Memory B cell (primary cell): ENCODE data around the gene COLQ.
"Not testable (repeated sequence)": the region's sequence is repeated elsewhere in the genome, so short reads cannot be mapped to it uniquely, and the experiment has no call there.

ENCODE experiments used
- ATAC-seq: fragments of 150-1000 bp; cut with Tn5 transposase; 2 replicates; pipeline ENCODE4 v1.10.0; 2021; ENCODE audit warnings: low read depth, mild to moderate bottlenecking, moderate library complexity
- DNase-seq, 2 donors: peaks; one replicate each; pipeline ENCODE4 v3.0.0; 2022; ENCODE audit warnings: low spot score in 2 of 2
- H3K27ac Mint-ChIP-seq: one replicate; pipeline ENCODE4 v1.8.0; 2022; ENCODE audit warnings: mild to moderate bottlenecking, moderate library complexity, mixed read lengths
- H3K27me3 Mint-ChIP-seq: one replicate; pipeline ENCODE4 v1.8.0; 2022; ENCODE audit warnings: mixed read lengths
- H3K36me3 Mint-ChIP-seq: one replicate; pipeline ENCODE4 v1.8.0; 2022; ENCODE audit warnings: mild to moderate bottlenecking, mixed read lengths
- H3K4me1 Mint-ChIP-seq: one replicate; pipeline ENCODE4 v1.8.0; 2022; ENCODE audit warnings: mixed read lengths
- H3K4me3 Mint-ChIP-seq: one replicate; pipeline ENCODE4 v1.8.0; 2022; ENCODE audit warnings: mild to moderate bottlenecking, moderate library complexity, mixed read lengths
- H3K9me3 Mint-ChIP-seq: one replicate; pipeline ENCODE4 v1.8.0; 2022; ENCODE audit warnings: mixed read lengths

COLQ gene

GRCh38 chr3:15492847-15493360, 28.6 kb downstream of the COLQ start:
- Mint-ChIP-seq H3K4me3 (no peak overlapping the region), H3K27ac (no peak overlapping the region), H3K27me3 (peaks cover 2% of the 10 kb centered on the region), H3K4me1 (no peaks in the 10 kb centered on the region), H3K36me3 (no peaks in the 10 kb centered on the region), H3K9me3 (no peaks in the 10 kb centered on the region)
- DNase-seq (no peak), ATAC-seq (no peak)

DNA sequence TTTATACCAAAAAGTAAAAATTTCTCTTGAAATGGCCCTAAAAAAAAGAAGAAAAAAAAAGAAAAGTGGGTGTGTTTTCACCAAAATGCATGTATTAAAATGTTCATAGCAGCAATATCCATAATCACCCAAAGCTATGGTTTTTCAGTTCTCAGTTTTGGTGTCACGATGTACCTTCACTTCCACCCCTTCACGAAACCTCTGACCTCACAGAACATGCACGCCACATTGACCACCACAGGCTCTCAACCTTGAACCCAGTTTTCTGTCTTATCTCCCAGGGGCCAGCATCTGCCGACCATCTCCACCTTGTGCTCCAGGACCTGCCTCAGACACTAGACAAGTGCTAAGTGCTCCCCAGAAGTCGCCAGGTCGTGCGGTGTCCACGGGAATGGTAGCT, 30.4 kb downstream of the COLQ start:
- Mint-ChIP-seq H3K4me1 (no peaks in the 10 kb centered on the region), H3K9me3 (no peaks in the 10 kb centered on the region), H3K27ac (no peak overlapping the region), H3K4me3 (no peak overlapping the region), H3K36me3 (peaks cover 7% of the 10 kb centered on the region), H3K27me3 (peaks cover 6% of the 10 kb centered on the region)
- ATAC-seq (no peak), DNase-seq (no peak)

GRCh38 chr3:15490158-15490557, 31.3 kb downstream of the COLQ start:
- no peak overlapping the region for H3K27ac Mint-ChIP-seq
- DNase-seq (no peak), ATAC-seq (no peak)
- H3K27me3 Mint-ChIP-seq: peaks cover 6% of the 10 kb centered on the region
- no peak overlapping the region for H3K4me3 Mint-ChIP-seq
- no peaks in the 10 kb centered on the region for H3K9me3 Mint-ChIP-seq
- no peaks in the 10 kb centered on the region for H3K4me1 Mint-ChIP-seq
- H3K36me3 Mint-ChIP-seq: peaks cover 7% of the 10 kb centered on the region

DNA sequence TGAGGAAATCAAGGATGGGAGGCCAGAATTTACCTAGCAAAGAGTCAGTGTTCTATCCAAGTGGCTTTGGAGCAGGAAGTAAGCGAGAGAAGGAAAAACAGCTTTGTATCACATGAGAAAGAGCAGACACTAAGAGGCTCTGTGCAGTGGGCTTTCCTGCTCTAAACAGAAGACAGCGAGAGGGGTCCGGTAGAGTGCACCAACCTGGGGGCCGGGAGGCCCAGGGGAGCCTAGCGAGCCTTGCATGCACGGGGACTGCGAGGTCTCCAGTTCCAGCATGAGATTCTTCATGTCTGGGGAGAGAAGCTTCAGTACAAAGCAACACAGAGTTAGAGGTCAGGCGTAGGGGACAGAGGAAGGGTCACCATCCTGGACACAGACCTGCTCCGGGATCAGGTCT, 33.5 kb downstream of the COLQ start:
- H3K4me3 Mint-ChIP-seq: no peak overlapping the region

DNA sequence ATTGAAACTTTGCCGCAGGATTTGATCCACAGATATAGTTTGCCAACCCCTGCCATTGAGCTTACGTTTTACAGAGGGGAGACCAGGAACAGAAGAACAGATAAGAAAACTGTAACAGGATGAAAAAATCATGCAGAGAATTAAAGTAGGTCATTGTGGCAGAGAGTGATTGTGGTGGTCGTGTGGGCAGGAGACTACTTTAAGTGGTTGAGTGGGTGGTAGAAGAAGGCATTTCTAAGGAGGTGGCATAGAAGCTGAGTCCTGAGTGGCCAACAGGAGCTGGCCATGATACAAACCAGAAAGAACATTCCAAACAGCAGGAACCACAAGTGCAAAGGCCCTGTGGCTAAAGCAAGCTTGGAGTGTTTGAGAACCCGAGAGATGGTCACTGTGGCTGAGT, 34.5 kb downstream of the COLQ start:
- H3K4me3 Mint-ChIP-seq: no peak overlapping the region
- no peaks in the 10 kb centered on the region for H3K4me1 Mint-ChIP-seq

More for the DNA sequence above, 33.5 kb downstream of the COLQ start:
- Mint-ChIP-seq H3K4me1 (no peaks in the 10 kb centered on the region), H3K27me3 (peaks cover 5% of the 10 kb centered on the region), H3K27ac (no peak overlapping the region), H3K36me3 (peaks cover 8% of the 10 kb centered on the region), H3K9me3 (no peaks in the 10 kb centered on the region)
- DNase-seq: no peak
- ATAC-seq: no peak

GRCh38 chr3:15486020-15486419, 35.5 kb downstream of the COLQ start:
- H3K27me3 Mint-ChIP-seq: peaks cover 5% of the 10 kb centered on the region
- no peaks in the 10 kb centered on the region for H3K4me1 Mint-ChIP-seq
- H3K9me3 Mint-ChIP-seq: no peaks in the 10 kb centered on the region
- H3K4me3 Mint-ChIP-seq: no peak overlapping the region
- no peak for DNase-seq
- no peak overlapping the region for H3K27ac Mint-ChIP-seq
- peaks cover 8% of the 10 kb centered on the region for H3K36me3 Mint-ChIP-seq
- ATAC-seq: no peak

More for the DNA sequence above, 34.5 kb downstream of the COLQ start:
- Mint-ChIP-seq H3K36me3 (peaks cover 8% of the 10 kb centered on the region), H3K9me3 (no peaks in the 10 kb centered on the region), H3K27me3 (peaks cover 5% of the 10 kb centered on the region), H3K27ac (no peak overlapping the region)
- DNase-seq (no peak), ATAC-seq (no peak)

GRCh38 chr3:15484551-15484950, 37.0 kb downstream of the COLQ start:
- not testable (repeated sequence) for H3K4me1 Mint-ChIP-seq, ATAC-seq, DNase-seq, H3K27ac Mint-ChIP-seq, H3K36me3 Mint-ChIP-seq, H3K4me3 Mint-ChIP-seq, H3K9me3 Mint-ChIP-seq, H3K27me3 Mint-ChIP-seq

- H3K27ac Mint-ChIP-seq: no peak overlapping the region
- H3K36me3 Mint-ChIP-seq: peaks cover 2% of the 10 kb centered on the region
- no peaks in the 10 kb centered on the region for H3K4me1 Mint-ChIP-seq
- H3K9me3 Mint-ChIP-seq: no peaks in the 10 kb centered on the region
- DNase-seq (no peak), ATAC-seq (no peak)
- H3K4me3 Mint-ChIP-seq: no peak overlapping the region
- peaks cover 2% of the 10 kb centered on the region for H3K27me3 Mint-ChIP-seq
Measured at GRCh38 chr3:15479400-15480224, 41.9 kb downstream of the COLQ start.

DNA sequence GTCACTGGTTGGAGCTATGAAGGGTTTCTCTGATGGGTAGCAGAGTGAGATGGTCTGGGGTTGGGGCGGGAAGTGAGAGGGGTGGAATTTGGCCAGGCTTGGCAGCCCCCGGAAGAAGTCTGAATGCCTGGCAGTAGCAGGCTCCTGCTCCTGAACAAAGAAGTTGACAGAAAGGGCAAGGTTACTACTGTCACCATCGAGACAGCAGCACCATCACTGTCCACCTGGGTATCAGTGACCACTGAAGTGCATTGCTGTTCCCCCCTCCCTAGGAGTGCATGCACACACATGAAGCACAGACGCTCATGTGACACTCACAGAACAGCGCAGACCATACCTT, 42.9 kb downstream of the COLQ start:
- no peaks in the 10 kb centered on the region for H3K27me3 Mint-ChIP-seq
- H3K27ac Mint-ChIP-seq: no peak overlapping the region
- no peaks in the 10 kb centered on the region for H3K9me3 Mint-ChIP-seq
- ATAC-seq: no peak
- H3K36me3 Mint-ChIP-seq: no peaks in the 10 kb centered on the region
- H3K4me1 Mint-ChIP-seq: no peaks in the 10 kb centered on the region
- no peak for DNase-seq
- no peak overlapping the region for H3K4me3 Mint-ChIP-seq

- no peak overlapping the region for H3K4me3 Mint-ChIP-seq
- no peaks in the 10 kb centered on the region for H3K9me3 Mint-ChIP-seq
- H3K27me3 Mint-ChIP-seq: no peaks in the 10 kb centered on the region
- H3K4me1 Mint-ChIP-seq: no peaks in the 10 kb centered on the region
- H3K36me3 Mint-ChIP-seq: no peaks in the 10 kb centered on the region
- H3K27ac Mint-ChIP-seq: no peak overlapping the region
- ATAC-seq (no peak), DNase-seq (no peak)
Measured at GRCh38 chr3:15477951-15478639, 43.4 kb downstream of the COLQ start.

GRCh38 chr3:15476378-15476777, 45.1 kb downstream of the COLQ start:
- no peaks in the 10 kb centered on the region for H3K4me1 Mint-ChIP-seq
- H3K36me3 Mint-ChIP-seq: no peaks in the 10 kb centered on the region
- ATAC-seq: no peak
- DNase-seq: no peak
- peaks cover 1% of the 10 kb centered on the region for H3K27me3 Mint-ChIP-seq
- H3K27ac Mint-ChIP-seq: no peak overlapping the region
- no peaks in the 10 kb centered on the region for H3K9me3 Mint-ChIP-seq
- H3K4me3 Mint-ChIP-seq: no peak overlapping the region

DNA sequence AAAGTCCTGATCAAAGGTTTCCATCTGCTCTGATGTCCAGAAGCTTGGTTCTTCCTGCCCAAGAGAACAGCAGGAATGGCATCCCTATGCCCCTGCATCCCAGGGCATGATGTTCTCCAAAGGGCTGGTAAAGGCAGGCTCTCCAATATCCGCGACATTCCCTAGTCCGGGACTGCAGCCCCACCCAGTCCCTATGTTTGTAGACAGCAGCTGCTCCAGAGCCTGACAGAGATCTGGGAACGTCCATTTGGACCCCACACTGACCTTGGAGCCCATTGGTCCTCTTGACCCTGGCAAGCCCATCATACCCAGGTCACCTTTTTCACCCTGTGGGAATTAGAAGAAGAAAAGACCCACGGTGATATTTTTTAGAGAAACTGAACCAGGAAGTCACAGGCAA, 46.3 kb downstream of the COLQ start:
- no peak for ATAC-seq
- Mint-ChIP-seq H3K36me3 (no peaks in the 10 kb centered on the region), H3K4me1 (no peaks in the 10 kb centered on the region), H3K9me3 (no peaks in the 10 kb centered on the region), H3K27ac (no peak overlapping the region), H3K27me3 (peaks cover 1% of the 10 kb centered on the region), H3K4me3 (no peak overlapping the region)
- DNase-seq: no peak

DNA sequence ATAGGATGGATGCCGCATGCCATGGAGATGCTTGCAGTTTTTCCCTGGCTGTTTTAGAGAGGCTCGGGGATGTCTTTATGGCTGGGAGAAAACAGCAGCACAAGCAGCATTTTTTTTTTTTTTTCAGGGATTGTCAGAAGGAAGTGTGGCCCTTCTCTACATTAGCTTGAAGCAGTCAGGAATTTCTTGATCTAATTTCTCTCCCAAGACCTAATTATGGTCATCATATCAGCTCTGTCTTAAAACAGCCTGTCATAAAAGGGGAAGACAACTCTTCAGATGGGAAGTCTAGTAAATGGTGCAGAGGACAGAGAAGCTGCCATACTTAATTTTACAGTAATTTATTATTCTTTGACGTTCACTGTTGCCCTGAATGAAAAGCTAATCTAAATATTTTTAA, 49.6 kb downstream of the COLQ start:
- Mint-ChIP-seq H3K27ac (no peak overlapping the region), H3K9me3 (no peaks in the 10 kb centered on the region), H3K36me3 (no peaks in the 10 kb centered on the region), H3K4me3 (no peak overlapping the region), H3K4me1 (no peaks in the 10 kb centered on the region), H3K27me3 (peaks cover 1% of the 10 kb centered on the region)
- ATAC-seq (no peak), DNase-seq (no peak)

- ATAC-seq (no peak), DNase-seq (no peak)
- Mint-ChIP-seq H3K27me3 (peaks cover 1% of the 10 kb centered on the region), H3K4me1 (no peaks in the 10 kb centered on the region), H3K9me3 (no peaks in the 10 kb centered on the region), H3K27ac (no peak overlapping the region), H3K4me3 (no peak overlapping the region), H3K36me3 (no peaks in the 10 kb centered on the region)
Measured at GRCh38 chr3:15470849-15471248, 50.7 kb downstream of the COLQ start.
